GM20000 (cell line): ENCODE data around the gene CELA2B.
"Not testable (repeated sequence)": the region's sequence is repeated elsewhere in the genome, so short reads cannot be mapped to it uniquely, and the experiment has no call there.

Experiments
- DNase-seq: peaks from one replicate; pipeline ENCODE4 v3.0.0; 2012; ENCODE audit warnings: low spot score
- TF ChIP-seq, protein P1 (sequence below): IDR thresholded peaks from 2 replicates; pipeline ENCODE4 v1.5.1; 2012; ENCODE audit warnings: mild to moderate bottlenecking, control low read depth; ENCODE audit errors: extremely low read depth, missing control alignments

The CELA2B gene

DNA sequence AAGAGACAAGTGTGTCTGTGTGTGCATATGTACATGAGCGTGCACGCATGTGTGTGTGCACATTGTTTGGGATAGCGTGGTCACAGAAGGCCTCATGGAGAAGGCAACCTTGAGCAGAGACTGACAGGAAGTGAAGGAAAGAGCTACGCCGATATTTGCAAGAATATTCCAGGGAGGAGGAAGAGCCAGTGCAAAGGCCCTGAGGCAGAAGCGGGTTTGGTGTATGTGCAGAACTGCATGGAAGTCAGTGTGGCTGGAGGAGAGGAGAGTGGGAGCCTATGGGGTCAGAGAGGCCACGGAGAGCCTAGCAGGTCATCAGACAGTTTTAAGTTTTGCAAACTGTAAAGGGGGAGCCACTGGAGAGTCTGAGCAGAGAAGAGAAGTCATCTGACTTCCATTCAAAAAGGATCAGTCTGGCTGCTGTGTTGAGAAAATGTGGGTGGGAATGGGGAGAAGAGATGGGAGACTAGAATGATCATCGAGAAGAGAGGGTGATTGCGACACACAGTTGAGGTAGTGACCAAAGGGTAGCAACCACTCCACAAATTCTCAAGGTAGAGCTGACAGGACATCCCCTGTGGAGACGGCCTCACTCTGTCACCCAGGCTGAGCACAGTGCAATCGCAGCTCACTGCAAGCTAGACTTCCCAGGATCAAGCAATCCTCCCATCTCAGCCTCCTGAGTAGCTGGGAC lies 3.9 kb downstream of the CELA2B start:
- TF ChIP-seq, protein P1, sequence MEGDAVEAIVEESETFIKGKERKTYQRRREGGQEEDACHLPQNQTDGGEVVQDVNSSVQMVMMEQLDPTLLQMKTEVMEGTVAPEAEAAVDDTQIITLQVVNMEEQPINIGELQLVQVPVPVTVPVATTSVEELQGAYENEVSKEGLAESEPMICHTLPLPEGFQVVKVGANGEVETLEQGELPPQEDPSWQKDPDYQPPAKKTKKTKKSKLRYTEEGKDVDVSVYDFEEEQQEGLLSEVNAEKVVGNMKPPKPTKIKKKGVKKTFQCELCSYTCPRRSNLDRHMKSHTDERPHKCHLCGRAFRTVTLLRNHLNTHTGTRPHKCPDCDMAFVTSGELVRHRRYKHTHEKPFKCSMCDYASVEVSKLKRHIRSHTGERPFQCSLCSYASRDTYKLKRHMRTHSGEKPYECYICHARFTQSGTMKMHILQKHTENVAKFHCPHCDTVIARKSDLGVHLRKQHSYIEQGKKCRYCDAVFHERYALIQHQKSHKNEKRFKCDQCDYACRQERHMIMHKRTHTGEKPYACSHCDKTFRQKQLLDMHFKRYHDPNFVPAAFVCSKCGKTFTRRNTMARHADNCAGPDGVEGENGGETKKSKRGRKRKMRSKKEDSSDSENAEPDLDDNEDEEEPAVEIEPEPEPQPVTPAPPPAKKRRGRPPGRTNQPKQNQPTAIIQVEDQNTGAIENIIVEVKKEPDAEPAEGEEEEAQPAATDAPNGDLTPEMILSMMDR = no peak
- no peak for DNase-seq

DNA sequence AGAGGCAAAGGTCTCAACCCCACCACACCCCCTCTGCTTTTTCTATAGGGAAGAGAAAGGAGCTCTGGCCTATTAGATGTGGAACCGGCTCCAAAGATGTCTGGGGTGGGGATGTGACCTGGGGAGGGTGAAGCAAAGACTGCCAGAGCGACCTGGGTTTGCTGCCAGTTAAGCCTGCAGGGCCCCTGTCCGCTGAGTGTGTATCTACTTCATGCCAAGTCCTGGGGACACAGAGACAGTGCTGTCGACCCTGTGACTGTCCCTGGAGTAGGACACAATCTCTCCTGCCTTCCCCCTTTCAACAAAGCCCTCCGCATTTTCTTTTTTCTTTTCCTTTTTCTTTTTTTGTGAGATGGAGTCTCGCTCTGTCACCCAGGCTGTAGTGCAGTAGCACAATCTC lies 6.6 kb downstream of the CELA2B start:
- not testable (repeated sequence) for DNase-seq

DNA sequence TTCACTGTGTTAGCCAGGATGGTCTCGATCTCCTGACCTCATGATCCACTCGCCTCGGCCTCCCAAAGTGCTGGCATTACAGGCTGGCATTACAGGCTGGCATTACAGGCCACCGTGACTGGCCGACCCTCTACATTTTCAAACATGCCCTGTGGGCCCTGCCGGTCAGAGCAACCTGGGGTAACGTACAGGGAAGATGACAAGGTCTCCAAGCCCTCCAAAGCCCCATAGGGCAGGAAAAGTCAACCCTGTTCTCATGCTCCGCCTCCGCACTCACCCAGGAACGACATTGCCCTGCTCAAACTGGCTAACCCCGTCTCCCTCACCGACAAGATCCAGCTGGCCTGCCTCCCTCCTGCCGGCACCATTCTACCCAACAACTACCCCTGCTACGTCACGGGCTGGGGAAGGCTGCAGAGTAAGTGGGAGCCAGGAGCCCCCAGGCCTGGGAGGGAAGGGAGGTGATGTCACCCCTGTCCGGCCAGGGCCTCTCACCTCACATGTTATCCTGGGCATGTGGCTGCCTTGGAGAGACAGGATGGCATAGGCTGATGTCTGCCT lies 7.2 kb downstream of the CELA2B start:
- DNase-seq = not testable (repeated sequence)

DNA sequence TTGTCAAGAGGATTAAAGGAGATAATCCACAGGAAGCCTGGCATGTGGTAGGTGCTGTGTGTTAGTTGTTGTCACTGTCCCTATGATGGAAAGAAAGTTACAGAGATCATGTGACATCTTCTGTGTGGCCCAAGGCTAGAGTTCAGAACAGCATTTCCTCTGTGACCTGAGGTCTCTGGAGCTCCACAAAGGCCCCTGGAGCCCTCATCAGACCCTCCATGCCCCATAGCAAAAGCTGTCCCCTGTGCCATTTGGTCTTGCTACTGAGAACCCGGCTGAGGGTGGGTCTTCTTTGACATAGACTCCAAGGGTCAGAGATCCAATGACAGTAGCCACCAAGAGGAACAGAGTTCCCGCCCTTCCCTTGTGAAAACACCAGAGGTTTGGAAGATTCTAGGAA lies 8.1 kb downstream of the CELA2B start:
- no peak for DNase-seq
- TF ChIP-seq, protein P1 = no peak

DNA sequence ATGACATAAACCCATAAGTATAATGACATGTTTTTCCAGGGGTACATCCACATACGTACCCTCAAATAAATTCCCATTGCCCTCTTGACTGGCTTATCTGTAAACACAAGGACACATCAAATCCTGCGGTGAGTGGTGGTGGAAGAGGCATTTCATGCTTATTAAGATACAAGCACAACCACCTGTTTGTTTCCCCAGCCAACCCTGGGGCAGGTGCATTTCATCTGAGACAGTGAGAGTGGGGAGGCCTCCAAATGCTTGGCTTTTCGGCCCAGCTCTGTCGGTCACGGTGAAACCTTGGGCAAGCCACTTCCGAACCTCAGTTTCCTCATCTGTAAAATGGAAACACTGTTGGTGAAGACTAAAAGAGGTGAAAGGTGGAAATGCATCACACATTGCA lies 8.5 kb downstream of the CELA2B start:
- not testable (repeated sequence) for DNase-seq

DNA sequence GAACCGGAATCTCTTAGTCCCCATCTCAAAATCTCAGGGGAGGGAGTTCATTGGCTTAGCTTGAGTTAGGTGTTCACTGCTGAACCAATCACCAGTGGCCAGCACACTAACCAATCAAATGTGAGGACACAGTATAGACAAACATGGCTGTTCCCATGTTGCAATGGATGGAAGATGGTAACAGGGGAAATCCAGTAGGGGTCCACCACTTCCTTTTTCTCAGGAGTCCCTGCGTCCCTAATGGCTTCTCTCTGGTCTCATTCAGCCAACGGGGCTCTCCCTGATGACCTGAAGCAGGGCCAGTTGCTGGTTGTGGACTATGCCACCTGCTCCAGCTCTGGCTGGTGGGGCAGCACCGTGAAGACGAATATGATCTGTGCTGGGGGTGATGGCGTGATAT lies 9.7 kb downstream of the CELA2B start:
- TF ChIP-seq, protein P1 = no peak

DNA sequence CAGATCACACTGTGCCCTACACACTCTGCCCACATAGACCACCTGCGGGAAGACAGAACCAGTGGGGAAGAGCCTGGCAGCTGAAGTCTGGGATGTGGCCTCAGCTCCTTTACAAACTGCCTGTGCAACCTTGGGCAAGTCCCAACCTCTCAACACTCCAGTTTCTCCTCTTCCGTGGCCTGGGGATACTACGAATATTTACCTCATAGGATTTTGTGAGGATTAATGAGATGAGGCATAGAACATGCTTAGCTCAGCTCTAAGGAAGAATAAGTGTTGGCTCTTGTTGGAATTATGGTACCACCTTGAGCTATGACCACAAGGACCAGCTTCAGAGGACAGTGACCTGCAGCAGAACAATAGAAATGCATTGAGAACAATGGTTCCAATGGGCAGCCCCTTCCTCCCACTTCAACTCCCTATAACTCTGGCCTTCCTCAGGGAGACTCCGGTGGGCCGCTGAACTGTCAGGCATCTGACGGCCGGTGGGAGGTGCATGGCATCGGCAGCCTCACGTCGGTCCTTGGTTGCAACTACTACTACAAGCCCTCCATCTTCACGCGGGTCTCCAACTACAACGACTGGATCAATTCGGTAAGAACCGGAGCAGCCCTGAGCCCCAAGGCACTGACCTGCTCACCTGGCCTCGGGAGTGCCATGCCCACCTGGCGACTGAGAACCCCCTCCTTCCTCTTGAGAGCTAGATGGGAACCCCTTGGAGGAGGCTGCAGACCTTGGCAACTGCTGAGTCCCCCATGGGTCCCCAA lies 11.1 kb downstream of the CELA2B start:
- not testable (repeated sequence) for DNase-seq

More for the DNA sequence above, 9.7 kb downstream of the CELA2B start:
- no peak for DNase-seq

DNA sequence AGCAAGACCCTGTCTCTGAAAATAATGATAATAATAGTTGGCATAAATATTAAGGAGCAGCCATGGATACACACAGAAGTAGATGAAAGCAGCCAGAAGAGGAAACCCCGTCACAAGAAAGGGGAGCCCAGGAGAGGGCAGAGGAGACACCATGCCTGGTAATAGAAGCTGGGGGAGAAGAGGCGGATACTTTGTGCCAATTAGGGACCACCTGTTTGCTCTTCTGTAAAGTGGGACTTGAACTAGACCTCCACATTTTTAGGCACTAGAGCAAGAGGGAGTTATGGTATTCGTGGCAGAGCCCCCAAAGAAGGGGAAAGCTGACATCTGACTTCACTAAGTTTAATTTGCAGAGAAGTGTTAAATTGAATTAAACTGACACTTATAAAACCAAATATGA lies 12.5 kb downstream of the CELA2B start:
- no peak for DNase-seq
- TF ChIP-seq, protein P1 = no peak

DNA sequence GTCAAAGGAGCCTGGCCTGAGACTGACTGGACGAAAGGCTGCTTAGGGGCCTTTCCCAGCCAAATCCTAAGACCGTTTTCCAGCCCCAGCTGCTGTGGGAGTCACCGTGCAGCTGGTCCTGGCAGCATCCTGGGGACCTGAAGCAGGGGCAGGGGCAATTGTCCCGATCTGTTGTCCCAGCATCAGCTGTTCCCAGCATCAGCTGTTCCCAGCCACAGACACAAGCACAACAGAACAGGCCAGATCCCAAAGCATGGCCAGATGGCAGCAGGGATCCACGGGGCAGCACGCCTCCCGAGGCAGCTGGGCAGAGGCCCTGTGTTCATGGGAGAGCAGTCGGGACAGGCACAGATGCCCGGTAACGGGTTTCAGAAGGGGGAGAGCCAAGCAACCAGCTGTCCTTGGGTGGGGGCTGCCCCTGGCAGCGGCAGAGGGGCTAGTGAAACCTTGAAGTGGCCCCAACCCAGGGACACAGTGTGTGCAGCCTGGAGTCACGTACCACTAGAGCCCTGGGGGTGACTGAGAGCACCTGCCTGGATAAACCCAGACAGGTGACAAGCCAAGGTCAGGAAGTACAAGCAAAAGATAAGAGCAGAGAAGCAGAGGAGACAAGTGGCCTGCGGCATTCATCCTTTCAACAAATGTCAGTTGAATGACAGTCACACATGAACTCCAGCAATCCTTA lies 13.3 kb downstream of the CELA2B start:
- TF ChIP-seq, protein P1 = no peak
- DNase-seq = no peak

DNA sequence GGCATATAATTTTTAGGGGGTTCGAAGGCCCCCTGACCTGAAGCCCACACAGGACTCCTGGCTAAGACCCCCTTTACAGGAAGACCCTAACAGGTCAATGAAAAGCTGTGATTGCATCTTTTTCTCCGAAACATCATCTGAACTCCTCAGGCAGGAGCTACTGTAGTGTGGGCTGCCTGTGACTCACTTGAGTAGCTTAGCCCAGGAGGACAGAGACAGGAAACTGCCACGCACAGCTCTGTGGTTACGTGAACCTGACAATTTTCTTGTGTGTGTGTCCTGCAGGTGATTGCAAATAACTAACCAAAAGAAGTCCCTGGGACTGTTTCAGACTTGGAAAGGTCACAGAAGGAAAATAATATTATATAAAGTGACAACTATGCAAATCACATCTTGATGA lies 15.1 kb downstream of the CELA2B start:
- DNase-seq = not testable (repeated sequence)
